HG02852 (cell line): ENCODE results near the gene SPRY1.

Experiments used
- ATAC-seq: cut with Tn5 transposase; IDR thresholded peaks from one replicate; pipeline ENCODE4 v1.9.1; 2021; ENCODE audit warnings: mild to moderate bottlenecking, moderate library complexity; ENCODE audit not compliant: unreplicated experiment

Gene SPRY1, protein sequence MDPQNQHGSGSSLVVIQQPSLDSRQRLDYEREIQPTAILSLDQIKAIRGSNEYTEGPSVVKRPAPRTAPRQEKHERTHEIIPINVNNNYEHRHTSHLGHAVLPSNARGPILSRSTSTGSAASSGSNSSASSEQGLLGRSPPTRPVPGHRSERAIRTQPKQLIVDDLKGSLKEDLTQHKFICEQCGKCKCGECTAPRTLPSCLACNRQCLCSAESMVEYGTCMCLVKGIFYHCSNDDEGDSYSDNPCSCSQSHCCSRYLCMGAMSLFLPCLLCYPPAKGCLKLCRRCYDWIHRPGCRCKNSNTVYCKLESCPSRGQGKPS

GRCh38 chr4:123396307-123397143 is at the start of gene SPRY1:
SPRY1 (plus strand) TSS chr4:123396795; CDS start chr4:123401592, 4,797 bp downstream.
- ATAC-seq: peak; percentile 43

GRCh38 chr4:123346951-123347350 is 49.6 kb upstream of the SPRY1 start:
- ATAC-seq: no peak

GRCh38 chr4:123348946-123349345 is 47.6 kb upstream of the SPRY1 start:
- no peak for ATAC-seq

DNA sequence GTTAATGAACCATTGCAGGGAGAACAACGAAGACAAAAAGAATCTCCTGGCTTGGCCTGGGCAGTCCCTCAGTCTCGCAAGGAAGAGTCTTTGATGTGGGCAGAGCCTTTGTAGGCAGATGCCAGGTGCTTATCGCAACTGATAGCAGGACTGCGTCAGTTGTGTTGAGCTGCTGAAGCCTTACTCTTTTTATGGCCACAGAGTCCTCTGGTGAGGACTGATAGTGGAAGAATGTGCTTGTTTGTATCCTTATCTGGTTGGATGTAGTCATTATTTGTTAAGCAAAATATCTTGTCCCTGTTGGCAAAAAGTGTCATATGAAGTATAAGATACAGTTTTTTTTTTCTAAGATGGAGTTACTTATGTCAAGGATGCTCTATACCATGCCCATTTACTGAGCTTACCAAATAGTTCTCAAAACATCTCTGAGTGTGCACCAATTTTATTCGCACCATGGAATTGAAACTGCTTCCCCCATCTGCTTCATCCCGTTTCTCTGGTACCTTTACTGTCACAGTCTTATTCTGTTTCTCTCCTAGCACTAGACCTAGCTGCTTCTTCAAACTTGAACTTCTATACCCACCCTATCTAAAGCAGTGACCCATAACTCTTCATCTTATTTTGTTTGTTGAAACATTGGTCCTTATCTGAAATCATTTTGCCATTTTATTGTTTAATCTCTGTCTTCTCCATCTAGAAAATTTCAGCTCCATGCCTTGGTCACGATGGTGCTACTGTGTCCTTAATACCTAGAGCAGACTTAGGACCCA is 47.0 kb upstream of the SPRY1 start:
- ATAC-seq: no peak

GRCh38 chr4:123350191-123350544 is 46.4 kb upstream of the SPRY1 start:
- no peak for ATAC-seq

GRCh38 chr4:123350726-123351125 is 45.9 kb upstream of the SPRY1 start:
- ATAC-seq: no peak

DNA sequence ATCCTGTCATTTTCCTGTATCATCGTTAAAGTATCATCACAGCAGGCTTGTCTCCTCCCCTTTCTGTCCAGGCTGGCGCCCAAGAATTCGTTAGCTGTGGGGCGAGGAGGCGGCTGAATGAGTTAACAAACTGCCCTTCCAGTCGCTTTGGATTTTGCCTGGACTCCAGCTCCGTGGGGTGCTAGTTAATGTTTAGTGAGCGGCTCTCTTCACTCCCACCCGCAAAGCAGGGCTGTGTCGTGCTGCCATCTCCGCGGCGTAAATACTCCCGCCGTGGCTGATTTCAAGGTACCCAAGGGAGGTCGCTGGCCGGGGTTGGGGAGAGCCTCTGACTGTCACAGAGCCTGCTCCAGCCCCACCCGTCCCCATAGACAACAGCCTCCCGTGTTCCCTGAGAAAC is 44.9 kb upstream of the SPRY1 start:
- ATAC-seq: no peak

DNA sequence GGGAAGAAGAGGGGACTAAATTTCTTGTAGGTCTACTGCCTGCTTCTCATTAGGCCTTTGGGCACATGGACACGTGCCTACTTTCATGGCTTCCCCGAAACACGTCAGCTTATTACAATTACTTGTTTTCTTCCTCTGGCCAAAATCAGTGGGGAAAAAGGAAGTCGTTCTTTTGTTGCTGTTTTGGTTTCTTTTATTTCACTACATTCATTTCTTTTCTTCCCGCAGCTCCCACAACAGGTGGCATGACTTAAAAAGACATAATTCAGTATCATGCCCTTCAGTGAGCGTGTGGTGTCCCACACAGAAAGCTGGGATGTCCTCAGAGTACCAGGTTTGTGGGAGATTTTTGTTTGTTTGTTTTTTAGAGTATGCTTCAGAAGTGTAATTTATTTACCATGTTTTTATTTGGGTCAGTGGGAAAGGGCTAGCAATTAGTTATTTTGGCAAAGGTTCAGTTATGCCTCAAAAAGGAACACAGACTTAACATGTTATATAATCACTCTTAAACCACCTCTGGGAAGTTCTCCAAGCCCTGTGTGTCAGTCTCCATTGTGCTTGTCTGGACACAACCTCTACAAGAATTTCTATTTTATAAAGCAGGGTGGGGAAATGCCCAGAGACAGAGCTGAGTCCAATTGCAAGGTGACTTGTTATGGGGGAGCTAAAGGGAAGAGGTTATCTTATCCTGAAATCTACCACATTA is 44.2 kb upstream of the SPRY1 start:
- no peak for ATAC-seq

DNA sequence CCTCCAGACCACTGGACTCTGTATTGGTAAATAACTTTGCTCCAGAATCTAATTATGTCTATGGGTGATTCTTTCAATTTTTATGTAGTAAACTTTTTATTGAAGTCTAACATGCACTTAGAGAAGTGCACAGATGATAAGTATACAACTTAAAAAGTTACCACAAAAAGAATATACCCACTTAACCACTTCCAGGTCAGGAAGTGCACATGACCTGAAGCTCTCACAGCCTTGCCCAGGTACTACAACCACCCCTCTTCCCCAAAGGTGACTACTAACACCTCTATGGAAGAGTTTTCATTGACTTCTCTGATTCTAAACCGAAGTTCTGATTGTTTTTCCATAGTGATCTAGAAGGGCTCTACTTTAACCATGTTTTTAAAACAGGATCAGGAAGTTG is 43.6 kb upstream of the SPRY1 start:
- ATAC-seq: no peak

- no peak for ATAC-seq
Measured at GRCh38 chr4:123353656-123354055, 42.9 kb upstream of the SPRY1 start.

DNA sequence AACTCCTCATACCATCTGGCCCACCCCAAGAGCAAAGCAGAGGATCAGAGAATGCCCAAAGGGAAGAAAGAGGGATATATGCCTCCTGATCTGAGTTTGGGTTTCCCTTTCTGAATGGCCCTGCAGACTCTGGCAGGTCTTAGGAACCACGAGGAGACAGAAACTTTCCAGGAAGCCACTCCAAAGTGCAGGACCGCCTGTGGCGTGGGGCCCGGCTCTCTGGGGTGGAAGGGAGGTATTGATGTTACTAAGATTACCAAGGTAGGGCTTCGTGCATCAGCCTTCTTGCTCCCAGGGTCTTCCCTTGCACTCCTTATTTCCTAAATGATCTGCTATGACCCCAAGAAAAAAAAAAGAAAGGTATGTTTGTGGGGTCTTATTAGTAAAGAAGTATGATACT is 41.9 kb upstream of the SPRY1 start:
- ATAC-seq: no peak

GRCh38 chr4:123356921-123357320 is 39.7 kb upstream of the SPRY1 start:
- no peak for ATAC-seq

DNA sequence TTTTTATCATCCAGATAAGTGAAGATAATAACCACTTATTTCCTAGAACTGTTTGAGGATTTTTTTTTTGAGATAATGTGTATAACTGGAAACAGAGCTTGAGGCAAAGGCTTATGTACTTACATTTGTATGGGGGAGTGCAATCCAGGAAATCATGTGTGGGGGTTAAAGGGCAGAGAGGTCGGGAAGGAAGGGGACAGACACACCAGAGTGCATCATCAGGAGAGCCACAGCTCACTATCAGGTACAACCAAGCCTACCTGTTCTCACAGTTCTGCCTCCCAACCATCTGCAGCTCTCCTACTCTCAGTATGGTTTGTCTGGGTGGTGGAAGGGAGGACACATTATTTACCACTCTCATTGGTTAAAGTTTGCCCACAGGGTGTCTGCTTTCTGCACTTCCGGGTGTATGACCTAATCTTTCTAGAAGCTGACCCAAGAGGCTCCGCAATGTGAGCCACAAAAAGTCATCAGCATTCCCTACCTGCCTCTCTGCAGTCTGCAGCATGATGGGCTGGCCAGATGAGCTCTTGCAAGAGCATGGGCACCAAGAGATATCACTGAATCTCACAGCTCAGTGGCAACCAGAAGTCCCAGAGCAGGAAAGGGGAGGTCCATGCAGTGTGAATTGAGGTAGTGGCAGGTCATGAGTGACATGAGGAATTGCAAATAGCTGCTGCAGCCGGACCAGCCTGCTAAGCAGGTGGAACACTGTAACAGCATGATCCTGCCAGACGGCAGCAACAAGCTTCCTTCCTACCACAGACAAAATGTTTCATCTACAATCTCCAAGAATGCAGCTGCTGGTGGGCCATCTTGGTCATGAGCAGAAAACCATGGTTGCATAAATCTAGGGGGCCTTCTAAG is 36.9 kb upstream of the SPRY1 start:
- no peak for ATAC-seq

- ATAC-seq: no peak
Measured at GRCh38 chr4:123361195-123361861, 35.3 kb upstream of the SPRY1 start.

DNA sequence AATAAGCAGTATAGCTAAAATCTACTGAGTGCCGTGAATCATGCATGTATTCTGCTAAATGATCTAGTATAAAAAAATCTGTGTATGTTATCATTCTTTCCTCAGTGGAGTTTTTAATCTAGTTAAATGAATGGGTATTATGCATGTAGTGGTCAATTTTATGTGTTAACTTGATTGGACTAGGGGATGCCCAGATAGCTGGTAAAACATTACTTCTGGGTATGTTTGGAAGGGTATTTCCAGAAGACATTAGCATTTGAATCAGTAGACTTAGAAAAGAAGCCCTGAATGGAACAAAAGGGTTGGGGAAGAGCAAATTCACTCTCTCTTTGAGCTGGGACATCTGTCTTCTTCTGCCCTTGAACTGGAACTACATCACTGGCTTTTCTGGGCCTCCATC is 34.5 kb upstream of the SPRY1 start:
- no peak for ATAC-seq

- peak; percentile 98 for ATAC-seq
Measured at GRCh38 chr4:123363729-123364128, 32.9 kb upstream of the SPRY1 start.

- no peak for ATAC-seq
Measured at GRCh38 chr4:123364906-123365305, 31.7 kb upstream of the SPRY1 start.

- ATAC-seq: no peak
Measured at GRCh38 chr4:123365412-123365811, 31.2 kb upstream of the SPRY1 start.

DNA sequence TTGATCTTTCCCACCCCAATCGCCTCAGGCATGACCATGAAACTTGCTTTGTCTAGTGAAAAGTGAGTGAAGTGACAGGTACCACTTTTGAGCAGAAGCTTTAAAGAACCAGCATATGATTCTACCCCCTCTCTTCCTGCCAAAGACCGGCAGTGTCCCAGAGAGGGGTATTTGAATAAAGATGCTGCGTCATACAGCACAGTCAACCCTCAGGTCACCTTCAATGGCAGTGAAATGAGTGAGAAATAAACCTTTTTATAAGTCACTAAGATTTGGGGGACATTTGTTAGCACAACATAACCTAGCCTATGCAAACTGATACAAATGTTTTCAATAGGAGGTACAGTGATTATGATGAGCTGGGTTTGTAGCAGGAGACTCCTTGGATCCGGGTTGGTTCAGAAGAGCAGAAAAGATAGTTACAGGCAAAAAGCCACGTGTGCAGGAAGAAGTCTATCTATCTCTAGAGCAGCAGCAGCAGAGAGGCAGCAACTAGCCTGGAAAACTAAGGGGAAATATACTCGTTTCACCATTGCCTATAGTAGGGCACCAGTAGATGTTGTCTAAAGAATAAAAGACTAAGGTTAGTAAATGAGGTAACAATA is 30.3 kb upstream of the SPRY1 start:
- ATAC-seq: no peak
